Measurements from ENCODE around the gene LMF2.

The LMF2 gene

DNA sequence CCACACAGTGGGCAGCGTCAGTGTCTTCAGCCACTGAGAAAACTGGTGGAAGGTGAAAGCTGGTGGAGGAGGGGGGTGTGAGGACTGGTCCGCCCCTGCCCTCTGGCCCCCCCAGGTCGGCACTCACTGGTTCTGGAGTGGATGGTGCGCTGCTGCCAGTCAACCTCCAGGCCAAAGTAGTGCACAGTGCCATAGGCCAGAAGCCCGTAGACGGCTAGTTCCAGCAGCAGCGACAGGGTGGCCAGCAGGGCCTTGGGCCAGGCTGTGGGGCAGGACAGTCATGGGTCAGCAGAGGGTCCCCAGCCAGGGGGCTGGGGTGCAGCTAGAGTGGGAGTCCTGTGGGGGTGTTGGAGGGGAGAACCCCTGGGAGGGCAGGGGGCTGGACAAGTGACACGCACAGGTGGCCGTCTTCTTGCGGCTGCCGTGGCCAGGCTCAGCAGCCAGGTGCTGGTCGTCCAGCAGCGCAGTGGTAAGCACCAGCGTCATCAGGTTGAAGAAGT is 2.2 kb downstream of the LMF2 start:
- H3K9ac ChIP-seq (ENCODE audit: insufficient read length, low read depth): no peak overlapping the region
- H3K27me3 ChIP-seq (ENCODE audit: insufficient read depth, insufficient read length): no peaks in the 10 kb centered on the region
- H3K4me1 ChIP-seq (ENCODE audit: insufficient read depth, insufficient read length): peaks cover 8% of the 10 kb centered on the region
- no peak overlapping the region for H3K4me3 ChIP-seq (ENCODE audit: insufficient read length, low read depth)
- H3K9me3 ChIP-seq (ENCODE audit: insufficient read depth, low read length): no peaks in the 10 kb centered on the region
- TF ChIP-seq YY1 (IDR thresholded peaks at IDR 0.05; ENCODE audit: insufficient read depth, insufficient read length) (no peak), ZNF274 (IDR thresholded peaks at IDR 0.05; ENCODE audit: low read depth, low read length) (no peak), SUZ12 (IDR thresholded peaks at IDR 0.05; ENCODE audit: extremely low read depth, insufficient read depth, insufficient read length) (no peak)
- H3K36me3 ChIP-seq (ENCODE audit: insufficient read depth, insufficient read length, low read length): peaks cover 40% of the 10 kb centered on the region
- DNase-seq (ENCODE audit: low read depth, low spot score): no peak

- Histone ChIP-seq H3K9me3 (ENCODE audit: insufficient read depth, low read length) (no peaks in the 10 kb centered on the region), H3K36me3 (ENCODE audit: insufficient read depth, insufficient read length, low read length) (peaks cover 40% of the 10 kb centered on the region), H3K9ac (ENCODE audit: insufficient read length, low read depth) (no peak overlapping the region), H3K27me3 (ENCODE audit: insufficient read depth, insufficient read length) (no peaks in the 10 kb centered on the region), H3K4me1 (ENCODE audit: insufficient read depth, insufficient read length) (peaks cover 8% of the 10 kb centered on the region), H3K4me3 (ENCODE audit: insufficient read length, low read depth) (no peak overlapping the region)
- TF ChIP-seq SUZ12 (IDR thresholded peaks at IDR 0.05; ENCODE audit: extremely low read depth, insufficient read depth, insufficient read length) (no peak), YY1 (IDR thresholded peaks at IDR 0.05; ENCODE audit: insufficient read depth, insufficient read length) (no peak), ZNF274 (IDR thresholded peaks at IDR 0.05; ENCODE audit: low read depth, low read length) (no peak)
- DNase-seq (ENCODE audit: low read depth, low spot score): no peak
These were observed 2.9 kb downstream of the LMF2 start for GRCh38 chr22:50504369-50505211.

GRCh38 chr22:50503475-50504145 is 3.9 kb downstream of the LMF2 start:
- Histone ChIP-seq H3K4me1 (ENCODE audit: insufficient read depth, insufficient read length) (peaks cover 8% of the 10 kb centered on the region), H3K9ac (ENCODE audit: insufficient read length, low read depth) (no peak overlapping the region), H3K36me3 (ENCODE audit: insufficient read depth, insufficient read length, low read length) (peaks cover 40% of the 10 kb centered on the region), H3K4me3 (ENCODE audit: insufficient read length, low read depth) (no peak overlapping the region), H3K9me3 (ENCODE audit: insufficient read depth, low read length) (no peaks in the 10 kb centered on the region), H3K27me3 (ENCODE audit: insufficient read depth, insufficient read length) (no peaks in the 10 kb centered on the region)
- no peak for DNase-seq (ENCODE audit: low read depth, low spot score)
- TF ChIP-seq SUZ12 (IDR thresholded peaks at IDR 0.05; ENCODE audit: extremely low read depth, insufficient read depth, insufficient read length) (no peak), YY1 (IDR thresholded peaks at IDR 0.05; ENCODE audit: insufficient read depth, insufficient read length) (no peak), ZNF274 (IDR thresholded peaks at IDR 0.05; ENCODE audit: low read depth, low read length) (no peak)

DNA sequence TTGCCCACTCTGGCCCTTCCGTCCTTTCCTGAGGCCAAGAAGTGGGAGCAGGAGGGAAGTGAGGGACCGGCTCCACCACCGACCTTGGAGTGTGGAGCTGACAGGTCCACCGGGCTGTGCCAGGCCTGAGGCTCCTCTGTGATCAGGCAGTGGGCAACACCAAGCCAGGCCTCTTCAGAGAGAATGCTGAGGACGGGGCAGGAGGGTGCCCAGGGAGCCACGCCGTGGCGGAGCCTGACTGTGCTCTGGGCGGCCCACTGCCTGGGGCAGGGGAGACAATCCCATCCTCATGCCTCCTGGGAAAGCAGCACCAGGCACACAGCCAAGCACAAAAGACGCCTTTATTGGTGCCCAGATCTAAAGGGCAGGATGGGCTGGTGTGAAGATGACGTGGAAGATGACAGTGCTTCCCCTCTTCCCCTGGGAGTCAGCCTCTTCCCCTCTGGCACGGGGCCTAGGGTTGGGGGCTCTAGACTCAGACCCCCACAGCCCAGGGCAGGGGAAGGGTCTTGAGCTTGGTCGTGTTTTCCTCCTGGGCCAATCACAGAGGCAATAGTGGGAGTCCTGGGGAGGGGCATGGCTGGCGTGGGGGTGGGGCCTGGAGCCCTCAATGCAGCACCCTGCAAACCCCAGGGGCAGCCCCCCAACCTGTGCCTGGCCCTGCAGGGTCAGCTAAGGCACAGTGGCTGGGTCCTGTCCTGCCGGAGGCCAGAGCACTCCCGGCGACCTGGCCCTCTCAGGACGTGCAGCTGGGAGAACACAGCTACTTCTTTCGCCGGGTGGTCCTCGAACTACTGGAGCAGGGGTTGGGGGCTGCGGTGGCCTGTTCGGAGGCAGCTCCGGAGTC is 4.7 kb downstream of the LMF2 start:
- DNase-seq (ENCODE audit: low read depth, low spot score): no peak
- H3K9ac ChIP-seq (ENCODE audit: insufficient read length, low read depth): no peak overlapping the region
- peaks cover 8% of the 10 kb centered on the region for H3K4me1 ChIP-seq (ENCODE audit: insufficient read depth, insufficient read length)
- TF ChIP-seq SUZ12 (IDR thresholded peaks at IDR 0.05; ENCODE audit: extremely low read depth, insufficient read depth, insufficient read length) (no peak), YY1 (IDR thresholded peaks at IDR 0.05; ENCODE audit: insufficient read depth, insufficient read length) (no peak), ZNF274 (IDR thresholded peaks at IDR 0.05; ENCODE audit: low read depth, low read length) (no peak)
- no peaks in the 10 kb centered on the region for H3K27me3 ChIP-seq (ENCODE audit: insufficient read depth, insufficient read length)
- no peak overlapping the region for H3K4me3 ChIP-seq (ENCODE audit: insufficient read length, low read depth)
- H3K9me3 ChIP-seq (ENCODE audit: insufficient read depth, low read length): no peaks in the 10 kb centered on the region
- peaks cover 40% of the 10 kb centered on the region for H3K36me3 ChIP-seq (ENCODE audit: insufficient read depth, insufficient read length, low read length)

DNA sequence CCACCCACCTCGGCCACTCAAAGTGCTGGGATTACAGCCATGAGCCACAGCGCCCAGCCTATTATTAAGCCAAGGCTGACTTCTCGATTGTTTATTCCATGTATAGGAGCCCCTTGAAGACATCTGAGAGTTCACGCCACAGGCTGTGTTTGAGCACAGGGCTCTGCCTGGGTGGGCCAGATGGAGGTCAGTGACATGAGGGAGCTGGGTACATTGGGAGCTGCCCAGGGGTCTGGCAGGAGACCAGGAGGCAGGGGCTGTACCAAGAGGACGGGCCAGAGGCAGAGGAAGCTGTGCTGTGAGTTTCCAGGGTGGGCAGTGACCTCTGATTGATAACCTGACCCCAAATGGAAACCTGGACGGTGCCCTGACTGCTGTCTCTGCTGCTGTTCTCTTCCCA is 5.4 kb downstream of the LMF2 start:
- Histone ChIP-seq H3K4me3 (ENCODE audit: insufficient read length, low read depth) (no peak overlapping the region), H3K9ac (ENCODE audit: insufficient read length, low read depth) (no peak overlapping the region), H3K9me3 (ENCODE audit: insufficient read depth, low read length) (no peaks in the 10 kb centered on the region), H3K27me3 (ENCODE audit: insufficient read depth, insufficient read length) (no peaks in the 10 kb centered on the region), H3K4me1 (ENCODE audit: insufficient read depth, insufficient read length) (peaks cover 8% of the 10 kb centered on the region), H3K36me3 (ENCODE audit: insufficient read depth, insufficient read length, low read length) (peaks cover 40% of the 10 kb centered on the region)
- DNase-seq (ENCODE audit: low read depth, low spot score): no peak
- no peak for TF ChIP-seq SUZ12 (IDR thresholded peaks at IDR 0.05; ENCODE audit: extremely low read depth, insufficient read depth, insufficient read length)
- TF ChIP-seq YY1 (IDR thresholded peaks at IDR 0.05; ENCODE audit: insufficient read depth, insufficient read length): no peak
- no peak for TF ChIP-seq ZNF274 (IDR thresholded peaks at IDR 0.05; ENCODE audit: low read depth, low read length)

DNA sequence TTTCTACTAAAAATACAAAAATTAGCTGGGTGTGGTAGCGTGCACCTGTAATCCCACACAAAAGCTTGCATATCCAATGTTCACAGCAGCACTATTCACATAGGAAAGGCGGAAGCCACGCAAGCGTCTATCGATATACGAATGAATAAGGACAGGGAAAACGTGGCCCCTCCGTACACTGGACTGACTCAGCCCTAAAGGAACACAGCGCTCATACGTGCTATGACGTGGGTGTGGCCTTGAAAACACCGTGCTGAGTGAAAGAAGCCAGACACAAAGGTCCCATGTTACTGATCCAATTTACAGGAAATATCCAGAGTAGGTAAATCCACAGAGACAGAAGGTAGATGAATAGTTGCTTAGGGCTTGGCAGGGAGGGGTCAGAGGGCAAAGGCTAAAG is 7.0 kb downstream of the LMF2 start:
- Histone ChIP-seq H3K36me3 (ENCODE audit: insufficient read depth, insufficient read length, low read length) (peaks cover 31% of the 10 kb centered on the region), H3K9me3 (ENCODE audit: insufficient read depth, low read length) (no peaks in the 10 kb centered on the region), H3K4me3 (ENCODE audit: insufficient read length, low read depth) (no peak overlapping the region), H3K4me1 (ENCODE audit: insufficient read depth, insufficient read length) (no peaks in the 10 kb centered on the region), H3K27me3 (ENCODE audit: insufficient read depth, insufficient read length) (no peaks in the 10 kb centered on the region), H3K9ac (ENCODE audit: insufficient read length, low read depth) (no peak overlapping the region)
- no peak for DNase-seq (ENCODE audit: low read depth, low spot score)
- no peak for TF ChIP-seq ZNF274 (IDR thresholded peaks at IDR 0.05; ENCODE audit: low read depth, low read length)
- no peak for TF ChIP-seq SUZ12 (IDR thresholded peaks at IDR 0.05; ENCODE audit: extremely low read depth, insufficient read depth, insufficient read length)
- no peak for TF ChIP-seq YY1 (IDR thresholded peaks at IDR 0.05; ENCODE audit: insufficient read depth, insufficient read length)

All from NT2/D1 (cell line).